HepG2 (cell line): ENCODE measurements around the gene CXADR. TPM values are rescaled to one million over a fixed set of nuclear protein-coding genes. Genes with fewer than 3 reads are reported as not detected.
A peak's percentile ranks its signal among the peaks of the same experiment; 100 is the strongest.

Experiments used
- ADNP ChIP-seq: sonication (generic); formaldehyde crosslinking; IDR thresholded peaks from 2 replicates; pipeline ENCODE4 v1.4.0; 2020; ENCODE audit warnings: missing genetic modification reagents
- ASH2L ChIP-seq: fragments of 300-600, 200-600 bp; sonication (generic); IDR thresholded peaks from 2 replicates; pipeline ENCODE4 v1.7.0; 2017; ENCODE audit warnings: low read depth, mild to moderate bottlenecking, moderate library complexity, mixed read lengths, low read length; ENCODE audit not compliant: insufficient read length
- CAMTA2 ChIP-seq: sonication (generic); formaldehyde crosslinking; IDR thresholded peaks from 2 replicates; pipeline ENCODE4 v1.4.0; 2020; ENCODE audit warnings: mild to moderate bottlenecking, missing genetic modification reagents, borderline replicate concordance
- HOXA5 ChIP-seq: sonication (generic); formaldehyde crosslinking; IDR thresholded peaks from 2 replicates; pipeline ENCODE4 v1.4.0; 2020; ENCODE audit warnings: missing genetic modification reagents
- JUN ChIP-seq: sonication (generic); formaldehyde crosslinking; IDR thresholded peaks from 2 replicates; pipeline ENCODE4 v1.4.0; 2020; ENCODE audit warnings: mild to moderate bottlenecking, missing genetic modification reagents
- KLF12 ChIP-seq: sonication (generic); formaldehyde crosslinking; IDR thresholded peaks from 2 replicates; pipeline ENCODE4 v1.4.0; 2020; ENCODE audit warnings: missing genetic modification reagents, borderline replicate concordance
- MTA1 ChIP-seq: sonication (generic); formaldehyde crosslinking; IDR thresholded peaks from 2 replicates; pipeline ENCODE4 v1.4.0; 2020; ENCODE audit warnings: missing genetic modification reagents, mild to moderate bottlenecking, borderline replicate concordance
- MZF1 ChIP-seq: sonication (generic); formaldehyde crosslinking; IDR thresholded peaks from 2 replicates; pipeline ENCODE4 v1.8.1; 2023; ENCODE audit warnings: mild to moderate bottlenecking, missing genetic modification reagents, borderline replicate concordance
- SMAD3 ChIP-seq: sonication (generic); formaldehyde crosslinking; IDR thresholded peaks from 2 replicates; pipeline ENCODE4 v1.4.0; 2020; ENCODE audit warnings: missing genetic modification reagents
- SMAD9 ChIP-seq: sonication (generic); formaldehyde crosslinking; IDR thresholded peaks from 2 replicates; pipeline ENCODE4 v1.5.1; 2020; ENCODE audit warnings: mild to moderate bottlenecking, missing genetic modification reagents
- XRCC5 ChIP-seq: fragments of 200-400 bp; formaldehyde crosslinking; optimal IDR thresholded peaks from 2 replicates; pipeline ENCODE3; 2017; ENCODE audit warnings: mild to moderate bottlenecking, low read length
- ZNF260 ChIP-seq: sonication (generic); formaldehyde crosslinking; IDR thresholded peaks from 2 replicates; pipeline ENCODE4 v1.4.0; 2020; ENCODE audit warnings: missing genetic modification reagents, low read depth, mild to moderate bottlenecking, borderline replicate concordance
- ZNF274 ChIP-seq: sonication (generic); formaldehyde crosslinking; IDR thresholded peaks from 2 replicates; pipeline ENCODE4 v1.5.1; 2020; ENCODE audit warnings: mild to moderate bottlenecking, missing genetic modification reagents
- ZNF354B ChIP-seq: sonication (generic); formaldehyde crosslinking; IDR thresholded peaks from 2 replicates; pipeline ENCODE4 v1.8.0; 2022; ENCODE audit warnings: mild to moderate bottlenecking, missing genetic modification reagents
- ZNF556 ChIP-seq: sonication (generic); formaldehyde crosslinking; IDR thresholded peaks from 2 replicates; pipeline ENCODE4 v1.4.0; 2020; ENCODE audit warnings: mild to moderate bottlenecking, missing genetic modification reagents, borderline replicate concordance
- ZNF672 ChIP-seq: sonication (generic); formaldehyde crosslinking; IDR thresholded peaks from 2 replicates; pipeline ENCODE4 v1.8.1; 2022; ENCODE audit warnings: missing genetic modification reagents
- polyA plus RNA-seq, 8 experiments: library from polyadenylated mRNA; depleted of rRNA in 3 of 8; stranded (reverse) in 7 of 8; unstranded in 1 of 8; fragments of >200 nt; fragmentation: Illumina TruSeq in 4 of 8; extraction: Trizol in 4 of 8; gene quantifications; 2 replicates each; pipeline versions ENCODE4 v1.2.1 to v1.2.3, GENCODE V29; 2011 to 2016; ENCODE audit warnings: low read depth in 4 of 8, missing spikeins in 1 of 8, mixed read lengths in 1 of 8; ENCODE audit not compliant: insufficient read depth in 1 of 8
- total RNA-seq, 5 experiments: library from RNA; depleted of rRNA; stranded (reverse); fragments of >200 nt; fragmentation: Illumina TruSeq; extraction: Trizol; gene quantifications; 2 replicates each; pipeline ENCODE4 v1.2.3, GENCODE V29; 2016; ENCODE audit warnings: low read depth in 1 of 5
- TF ChIP-seq, protein P1 (sequence below): sonication (generic); formaldehyde crosslinking; IDR thresholded peaks from 2 replicates; pipeline ENCODE4 v1.5.0; 2020; ENCODE audit warnings: mild to moderate bottlenecking, missing genetic modification reagents
- TF ChIP-seq, protein P2 (sequence below): sonication (generic); formaldehyde crosslinking; IDR thresholded peaks from 2 replicates; pipeline ENCODE4 v1.4.0; 2020; ENCODE audit warnings: mild to moderate bottlenecking, low read depth, missing genetic modification reagents
- TF ChIP-seq, protein P3 (sequence below): sonication (generic); formaldehyde crosslinking; IDR thresholded peaks from 2 replicates; pipeline ENCODE4 v1.8.0; 2023; ENCODE audit warnings: mild to moderate bottlenecking, missing genetic modification reagents
- TF ChIP-seq, protein P4 (sequence below): sonication (generic); formaldehyde crosslinking; IDR thresholded peaks from 2 replicates; pipeline ENCODE4 v1.9.0; 2022; ENCODE audit warnings: missing genetic modification reagents, mild to moderate bottlenecking, borderline replicate concordance
- TF ChIP-seq, protein P5 (sequence below): sonication (generic); formaldehyde crosslinking; IDR thresholded peaks from 2 replicates; pipeline ENCODE4 v1.5.0; 2020; ENCODE audit warnings: missing genetic modification reagents

The CXADR gene
- total and polyA plus RNA-seq, 2 of the 13 experiments (the other 11 are each of a cell fraction or from before 2014, with no cell fraction given) = 86.8 to 110 TPM

DNA sequence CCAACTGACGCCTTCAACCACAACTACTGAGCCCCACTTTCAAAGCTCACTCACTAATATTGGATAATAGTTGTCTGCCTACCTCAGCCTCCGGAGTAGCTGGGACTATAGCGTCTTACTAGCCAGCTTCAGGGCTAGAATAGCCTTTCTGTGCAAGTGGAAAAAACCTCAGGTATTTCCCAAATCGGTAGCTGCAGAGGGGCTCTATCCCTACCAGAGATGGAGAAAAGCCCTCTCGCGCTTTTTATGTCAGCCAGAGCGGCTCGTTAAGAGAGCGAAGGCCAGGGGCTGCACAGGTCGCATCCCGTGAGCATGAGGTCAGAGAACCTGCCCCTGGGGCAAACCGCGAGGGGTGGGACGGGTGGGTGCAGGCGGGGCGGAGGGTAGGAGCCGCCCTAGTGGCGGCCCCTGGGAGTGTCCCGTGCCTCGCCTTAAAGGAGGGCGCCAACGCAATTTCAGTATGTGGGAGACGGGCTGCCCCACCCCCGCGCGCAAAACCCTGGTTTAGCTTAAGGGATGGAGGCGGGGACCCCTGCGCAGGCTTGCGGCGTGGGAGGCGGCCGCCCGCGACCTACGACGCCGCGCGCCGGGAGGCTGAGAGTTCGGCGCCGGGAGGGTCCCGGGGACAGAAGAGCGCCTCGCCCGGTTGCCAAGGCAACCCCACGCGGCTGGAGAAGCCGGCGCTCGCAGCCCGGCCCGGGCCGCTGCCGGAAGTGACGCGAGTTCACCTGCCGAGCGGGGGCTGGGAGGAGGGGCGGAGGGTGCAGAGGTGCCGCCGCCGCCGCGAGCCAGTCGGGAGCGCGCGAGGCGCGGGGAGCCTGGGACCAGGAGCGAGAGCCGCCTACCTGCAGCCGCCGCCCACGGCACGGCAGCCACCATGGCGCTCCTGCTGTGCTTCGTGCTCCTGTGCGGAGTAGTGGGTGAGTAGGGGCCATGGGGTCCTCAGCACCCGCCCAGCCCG, at the start of gene CXADR (continued):
- TF ChIP-seq, protein P1, sequence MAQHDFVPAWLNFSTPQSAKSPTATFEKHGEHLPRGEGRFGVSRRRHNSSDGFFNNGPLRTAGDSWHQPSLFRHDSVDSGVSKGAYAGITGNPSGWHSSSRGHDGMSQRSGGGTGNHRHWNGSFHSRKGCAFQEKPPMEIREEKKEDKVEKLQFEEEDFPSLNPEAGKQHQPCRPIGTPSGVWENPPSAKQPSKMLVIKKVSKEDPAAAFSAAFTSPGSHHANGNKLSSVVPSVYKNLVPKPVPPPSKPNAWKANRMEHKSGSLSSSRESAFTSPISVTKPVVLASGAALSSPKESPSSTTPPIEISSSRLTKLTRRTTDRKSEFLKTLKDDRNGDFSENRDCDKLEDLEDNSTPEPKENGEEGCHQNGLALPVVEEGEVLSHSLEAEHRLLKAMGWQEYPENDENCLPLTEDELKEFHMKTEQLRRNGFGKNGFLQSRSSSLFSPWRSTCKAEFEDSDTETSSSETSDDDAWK (CRISPR knock-in tag) = no peak
- TF ChIP-seq ASH2L = peak; percentile 22
- peak; percentile 65; the same call in 1 of the 2 replicates for TF ChIP-seq ADNP (CRISPR knock-in tag)
- 0 out of 2 replicates have a peak, but pooled peaks have one; percentile 3 for TF ChIP-seq ZNF274 (CRISPR knock-in tag)
- no peak for TF ChIP-seq ZNF354B
- TF ChIP-seq, protein P2, sequence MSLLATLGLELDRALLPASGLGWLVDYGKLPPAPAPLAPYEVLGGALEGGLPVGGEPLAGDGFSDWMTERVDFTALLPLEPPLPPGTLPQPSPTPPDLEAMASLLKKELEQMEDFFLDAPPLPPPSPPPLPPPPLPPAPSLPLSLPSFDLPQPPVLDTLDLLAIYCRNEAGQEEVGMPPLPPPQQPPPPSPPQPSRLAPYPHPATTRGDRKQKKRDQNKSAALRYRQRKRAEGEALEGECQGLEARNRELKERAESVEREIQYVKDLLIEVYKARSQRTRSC (CRISPR knock-in tag) = no peak
- TF ChIP-seq CAMTA2 = no peak
- TF ChIP-seq, protein P3, sequence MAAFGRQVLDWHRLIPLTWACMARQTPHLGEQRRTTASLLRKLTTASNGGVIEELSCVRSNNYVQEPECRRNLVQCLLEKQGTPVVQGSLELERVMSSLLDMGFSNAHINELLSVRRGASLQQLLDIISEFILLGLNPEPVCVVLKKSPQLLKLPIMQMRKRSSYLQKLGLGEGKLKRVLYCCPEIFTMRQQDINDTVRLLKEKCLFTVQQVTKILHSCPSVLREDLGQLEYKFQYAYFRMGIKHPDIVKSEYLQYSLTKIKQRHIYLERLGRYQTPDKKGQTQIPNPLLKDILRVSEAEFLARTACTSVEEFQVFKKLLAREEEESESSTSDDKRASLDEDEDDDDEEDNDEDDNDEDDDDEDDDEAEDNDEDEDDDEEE (CRISPR knock-in tag) = peak; percentile 88; the same call in 1 of the 2 replicates
- TF ChIP-seq KLF12 (CRISPR knock-in tag) = peak; percentile 88
- no peak for TF ChIP-seq MZF1
- TF ChIP-seq SMAD9 (CRISPR knock-in tag) = no peak
- TF ChIP-seq, protein P4, sequence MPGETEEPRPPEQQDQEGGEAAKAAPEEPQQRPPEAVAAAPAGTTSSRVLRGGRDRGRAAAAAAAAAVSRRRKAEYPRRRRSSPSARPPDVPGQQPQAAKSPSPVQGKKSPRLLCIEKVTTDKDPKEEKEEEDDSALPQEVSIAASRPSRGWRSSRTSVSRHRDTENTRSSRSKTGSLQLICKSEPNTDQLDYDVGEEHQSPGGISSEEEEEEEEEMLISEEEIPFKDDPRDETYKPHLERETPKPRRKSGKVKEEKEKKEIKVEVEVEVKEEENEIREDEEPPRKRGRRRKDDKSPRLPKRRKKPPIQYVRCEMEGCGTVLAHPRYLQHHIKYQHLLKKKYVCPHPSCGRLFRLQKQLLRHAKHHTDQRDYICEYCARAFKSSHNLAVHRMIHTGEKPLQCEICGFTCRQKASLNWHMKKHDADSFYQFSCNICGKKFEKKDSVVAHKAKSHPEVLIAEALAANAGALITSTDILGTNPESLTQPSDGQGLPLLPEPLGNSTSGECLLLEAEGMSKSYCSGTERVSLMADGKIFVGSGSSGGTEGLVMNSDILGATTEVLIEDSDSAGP (CRISPR knock-in tag) = peak; percentile 84; the same call in 1 of the 2 replicates
- peak; percentile 64 for TF ChIP-seq XRCC5
- TF ChIP-seq ZNF260 (CRISPR knock-in tag) = no peak
- TF ChIP-seq HOXA5 = 0 out of 2 replicates have a peak, but pooled peaks have one; percentile 39
- TF ChIP-seq, protein P5, sequence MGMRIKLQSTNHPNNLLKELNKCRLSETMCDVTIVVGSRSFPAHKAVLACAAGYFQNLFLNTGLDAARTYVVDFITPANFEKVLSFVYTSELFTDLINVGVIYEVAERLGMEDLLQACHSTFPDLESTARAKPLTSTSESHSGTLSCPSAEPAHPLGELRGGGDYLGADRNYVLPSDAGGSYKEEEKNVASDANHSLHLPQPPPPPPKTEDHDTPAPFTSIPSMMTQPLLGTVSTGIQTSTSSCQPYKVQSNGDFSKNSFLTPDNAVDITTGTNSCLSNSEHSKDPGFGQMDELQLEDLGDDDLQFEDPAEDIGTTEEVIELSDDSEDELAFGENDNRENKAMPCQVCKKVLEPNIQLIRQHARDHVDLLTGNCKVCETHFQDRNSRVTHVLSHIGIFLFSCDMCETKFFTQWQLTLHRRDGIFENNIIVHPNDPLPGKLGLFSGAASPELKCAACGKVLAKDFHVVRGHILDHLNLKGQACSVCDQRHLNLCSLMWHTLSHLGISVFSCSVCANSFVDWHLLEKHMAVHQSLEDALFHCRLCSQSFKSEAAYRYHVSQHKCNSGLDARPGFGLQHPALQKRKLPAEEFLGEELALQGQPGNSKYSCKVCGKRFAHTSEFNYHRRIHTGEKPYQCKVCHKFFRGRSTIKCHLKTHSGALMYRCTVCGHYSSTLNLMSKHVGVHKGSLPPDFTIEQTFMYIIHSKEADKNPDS (CRISPR knock-in tag) = no peak; the same call in 1 of the 2 replicates
- peak; percentile 88 for TF ChIP-seq MTA1 (CRISPR knock-in tag)
- TF ChIP-seq JUN (CRISPR knock-in tag) = peak; percentile 62; the same call in 1 of the 2 replicates
- TF ChIP-seq ZNF672 (CRISPR knock-in tag) = no peak
- no peak for TF ChIP-seq SMAD3
- peak; percentile 88; the same call in 1 of the 2 replicates for TF ChIP-seq ZNF556 (CRISPR knock-in tag)
